OCI-LY1 (cell line): ENCODE measurements around the gene SMAD1.

Source experiments
- EZH2 ChIP-seq: fragments of 200-600 bp; sonication (generic), shearing (Covaris generic); IDR thresholded peaks from 2 replicates; pipeline ENCODE4 v1.8.0; 2017; ENCODE audit warnings: borderline replicate concordance, mixed run types, mild to moderate bottlenecking, antibody characterized with exemption, low read length, moderate library complexity, mixed read lengths
- TF ChIP-seq, protein P1 (sequence below): fragments of 200-600 bp; sonication (generic), shearing (Covaris generic); IDR thresholded peaks from 2 replicates; pipeline ENCODE4 v1.5.1; 2017; ENCODE audit warnings: mild to moderate bottlenecking, antibody characterized with exemption, low read length, moderate library complexity, mixed read lengths

DNA sequence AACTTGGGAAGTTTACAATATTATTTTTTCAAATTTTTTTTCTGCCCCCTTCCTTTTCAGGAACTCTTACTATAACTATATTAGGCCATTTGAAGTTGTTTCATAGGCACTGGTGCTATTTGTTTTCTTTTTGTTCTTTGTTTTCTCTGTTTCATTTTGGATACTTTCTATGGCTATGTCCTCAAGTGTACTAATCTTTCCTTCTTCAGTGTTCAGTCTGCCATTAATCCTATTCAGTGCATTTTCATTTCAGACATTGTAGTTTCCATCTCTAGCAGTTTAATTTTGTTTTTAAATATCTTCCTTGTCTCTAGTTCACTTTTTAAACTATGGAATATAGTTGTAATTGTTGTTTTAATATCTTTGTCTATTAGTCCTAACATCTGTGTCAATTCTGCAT, 48.0 kb upstream of the SMAD1 start:
- TF ChIP-seq, protein P1, sequence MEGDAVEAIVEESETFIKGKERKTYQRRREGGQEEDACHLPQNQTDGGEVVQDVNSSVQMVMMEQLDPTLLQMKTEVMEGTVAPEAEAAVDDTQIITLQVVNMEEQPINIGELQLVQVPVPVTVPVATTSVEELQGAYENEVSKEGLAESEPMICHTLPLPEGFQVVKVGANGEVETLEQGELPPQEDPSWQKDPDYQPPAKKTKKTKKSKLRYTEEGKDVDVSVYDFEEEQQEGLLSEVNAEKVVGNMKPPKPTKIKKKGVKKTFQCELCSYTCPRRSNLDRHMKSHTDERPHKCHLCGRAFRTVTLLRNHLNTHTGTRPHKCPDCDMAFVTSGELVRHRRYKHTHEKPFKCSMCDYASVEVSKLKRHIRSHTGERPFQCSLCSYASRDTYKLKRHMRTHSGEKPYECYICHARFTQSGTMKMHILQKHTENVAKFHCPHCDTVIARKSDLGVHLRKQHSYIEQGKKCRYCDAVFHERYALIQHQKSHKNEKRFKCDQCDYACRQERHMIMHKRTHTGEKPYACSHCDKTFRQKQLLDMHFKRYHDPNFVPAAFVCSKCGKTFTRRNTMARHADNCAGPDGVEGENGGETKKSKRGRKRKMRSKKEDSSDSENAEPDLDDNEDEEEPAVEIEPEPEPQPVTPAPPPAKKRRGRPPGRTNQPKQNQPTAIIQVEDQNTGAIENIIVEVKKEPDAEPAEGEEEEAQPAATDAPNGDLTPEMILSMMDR = no peak
- TF ChIP-seq EZH2 = no peak
